Measurements from ENCODE around the gene VEPH1.

GRCh38 chr3:157463816-157464215 lies 39.4 kb downstream of the VEPH1 start:
- TF ChIP-seq CTCF (conservative IDR thresholded peaks at IDR 0.05 in 1 of 2, IDR thresholded peaks at IDR 0.05 in 1 of 2; ENCODE audit: extremely low read depth in 1 of 2, insufficient read depth in 1 of 2, low read depth in 1 of 2, low read length in 2 of 2) (no peak), EZH2 (IDR thresholded peaks at IDR 0.05; ENCODE audit: borderline replicate concordance, low read length) (no peak)
